ENCODE measurements around the gene FAM13B.
A peak's percentile ranks its signal among the peaks of the same experiment; 100 is the strongest.
"Not testable (repeated sequence)": the region's sequence is repeated elsewhere in the genome, so short reads cannot be mapped to it uniquely, and the experiment has no call there.

The FAM13B gene

GRCh38 chr5:138032572-138033385, at the start of gene FAM13B:
TSS of gene FAM13B (minus strand) at chr5:138033079. CDS start at chr5:138019111, 13,968 bp downstream.
- FAIRE-seq: no peak

- no peak for FAIRE-seq
Measured at GRCh38 chr5:138082033-138082432, 49.2 kb upstream of the FAM13B start.

GRCh38 chr5:138078006-138078643, 45.2 kb upstream of the FAM13B start:
- FAIRE-seq: no peak

- peak; percentile 94 for FAIRE-seq
Measured at GRCh38 chr5:138077064-138077696, 44.3 kb upstream of the FAM13B start.

GRCh38 chr5:138070026-138070425, 37.1 kb upstream of the FAM13B start:
- FAIRE-seq: not testable (repeated sequence)

GRCh38 chr5:138068742-138069600, 36.1 kb upstream of the FAM13B start:
- peak; percentile 74 for FAIRE-seq

- FAIRE-seq: no peak
Measured at GRCh38 chr5:138067945-138068344, 35.1 kb upstream of the FAM13B start.

GRCh38 chr5:138065102-138065501, 32.2 kb upstream of the FAM13B start:
- no peak for FAIRE-seq

- FAIRE-seq: no peak
Measured at GRCh38 chr5:138064526-138064925, 31.6 kb upstream of the FAM13B start.

- no peak for FAIRE-seq
Measured at GRCh38 chr5:138054847-138055558, 22.1 kb upstream of the FAM13B start.

GRCh38 chr5:138054206-138054605, 21.3 kb upstream of the FAM13B start:
- FAIRE-seq: no peak

- no peak for FAIRE-seq
Measured at GRCh38 chr5:138053554-138053953, 20.7 kb upstream of the FAM13B start.

- FAIRE-seq: not testable (repeated sequence)
Measured at GRCh38 chr5:138052718-138053117, 19.8 kb upstream of the FAM13B start.

- no peak for FAIRE-seq
Measured at GRCh38 chr5:138051441-138052296, 18.8 kb upstream of the FAM13B start.

- not testable (repeated sequence) for FAIRE-seq
Measured at GRCh38 chr5:138045283-138045682, 12.4 kb upstream of the FAM13B start.

- FAIRE-seq: no peak
Measured at GRCh38 chr5:138038826-138039225, 5.9 kb upstream of the FAM13B start.

GRCh38 chr5:138037907-138038633, 5.2 kb upstream of the FAM13B start:
- no peak for FAIRE-seq

- FAIRE-seq: no peak
Measured at GRCh38 chr5:138037271-138037670, 4.4 kb upstream of the FAM13B start.

GRCh38 chr5:138035605-138036537, 3.0 kb upstream of the FAM13B start:
- peak; percentile 98 for FAIRE-seq
